DMS153 treated with DMSO at 0.1 percent for 48 hours (cell line): ENCODE measurements around the gene CYP2C18.
"Not testable (repeated sequence)": the region's sequence is repeated elsewhere in the genome, so short reads cannot be mapped to it uniquely, and the experiment has no call there.

Experiments used
- DNase-seq: peaks from one replicate; lab custom pipeline; 2025; ENCODE audit not compliant: unreplicated experiment; lab: John Stamatoyannopoulos, UW

CYP2C18 gene

GRCh38 chr10:94738588-94738987 lies 55.1 kb downstream of the CYP2C18 start:
- no peak for DNase-seq

- DNase-seq: no peak
Measured at GRCh38 chr10:94747137-94747536, 63.6 kb downstream of the CYP2C18 start.

GRCh38 chr10:94747838-94748237 lies 64.3 kb downstream of the CYP2C18 start:
- DNase-seq: no peak

GRCh38 chr10:94757916-94758315 lies 74.4 kb downstream of the CYP2C18 start:
- no peak for DNase-seq

- DNase-seq: no peak
Measured at GRCh38 chr10:94760586-94761178, 77.2 kb downstream of the CYP2C18 start.

- no peak for DNase-seq
Measured at GRCh38 chr10:94762393-94762792, 78.9 kb downstream of the CYP2C18 start, which contains the start of gene CYP2C19. CYP2C19 (plus strand) TSS chr10:94762681; CDS start chr10:94762706, 25 bp downstream.

- not testable (repeated sequence) for DNase-seq
Measured at GRCh38 chr10:94775425-94775824, 91.9 kb downstream of the CYP2C18 start.

GRCh38 chr10:94777886-94778458 lies 94.4 kb downstream of the CYP2C18 start:
- no peak for DNase-seq

GRCh38 chr10:94780844-94781243 lies 97.3 kb downstream of the CYP2C18 start:
- DNase-seq: no peak

- DNase-seq: no peak
Measured at GRCh38 chr10:94784256-94784655, 100.7 kb downstream of the CYP2C18 start.

GRCh38 chr10:94785211-94785610 lies 101.7 kb downstream of the CYP2C18 start:
- no peak for DNase-seq
